Mesodermal cell (in vitro differentiated cells): Measurements from ENCODE around the gene YAP1.
"Not testable (repeated sequence)": the region's sequence is repeated elsewhere in the genome, so short reads cannot be mapped to it uniquely, and the experiment has no call there.

ENCODE experiments used
- H3K27ac ChIP-seq: 2 replicates; pipeline ENCODE4 v1.7.0; 2013; ENCODE audit warnings: mild to moderate bottlenecking, low read depth, low read length, moderate library complexity; ENCODE audit not compliant: severe bottlenecking
- H3K36me3 ChIP-seq: 2 replicates; pipeline ENCODE4 v1.7.1; 2013; ENCODE audit warnings: mild to moderate bottlenecking, low read length, moderate library complexity; ENCODE audit not compliant: control insufficient read depth, insufficient read depth
- H3K4me1 ChIP-seq: one replicate; pipeline ENCODE4 v1.7.1; 2013; ENCODE audit warnings: mild to moderate bottlenecking, low read length; ENCODE audit not compliant: insufficient read depth, control insufficient read depth, poor library complexity, severe bottlenecking
- H3K4me3 ChIP-seq: 2 replicates; pipeline ENCODE4 v1.7.0; 2013; ENCODE audit warnings: low read length, control low read depth, mild to moderate bottlenecking; ENCODE audit not compliant: insufficient read depth, poor library complexity, severe bottlenecking; ENCODE audit errors: extremely low read depth
- H3K9me3 ChIP-seq: 2 replicates; pipeline ENCODE4 v1.7.1; 2013; ENCODE audit warnings: mild to moderate bottlenecking, low read length, moderate library complexity; ENCODE audit not compliant: control insufficient read depth
- WGBS, 2 experiments: methylation state at CpG; one replicate each; pipeline ENCODE4 v1.1.5; 2013; ENCODE audit warnings: missing lambda C conversion rate in 2 of 2; ENCODE audit not compliant: insufficient coverage in 2 of 2; 5-methylcytosine and 5-hydroxymethylcytosine counted together

YAP1 gene

GRCh38 chr11:102199673-102200072 lies 89.4 kb downstream of the YAP1 start:
- 100% methylated on average over 2 of the region's 2 CpGs; no CpG with 5 or more reads in 1 of the 2 experiments for WGBS, 2 experiments
- Histone ChIP-seq H3K4me1 (peaks cover 6% of the 10 kb centered on the region), H3K27ac (no peak overlapping the region)

GRCh38 chr11:102200325-102200724 lies 90.1 kb downstream of the YAP1 start:
- H3K4me3 ChIP-seq, H3K9me3 ChIP-seq, H3K4me1 ChIP-seq, H3K27ac ChIP-seq: not testable (repeated sequence)
- peaks cover 29% of the 10 kb centered on the region for H3K36me3 ChIP-seq
- WGBS, 2 experiments, result 89 to 100% methylated on average over 4 of the region's 5 CpGs

More at GRCh38 chr11:102199673-102200072, 89.4 kb downstream of the YAP1 start:
- peaks cover 10% of the 10 kb centered on the region for H3K9me3 ChIP-seq
- peaks cover 29% of the 10 kb centered on the region for H3K36me3 ChIP-seq
- H3K4me3 ChIP-seq, result no peak overlapping the region

- Histone ChIP-seq H3K9me3 (no peaks in the 10 kb centered on the region), H3K4me3 (no peak overlapping the region), H3K27ac (no peak overlapping the region), H3K4me1 (no peaks in the 10 kb centered on the region), H3K36me3 (peaks cover 38% of the 10 kb centered on the region)
- no CpG with 5 or more reads among the region's 2 CpGs for WGBS, 2 experiments
Observed at GRCh38 chr11:102201776-102202175, 91.5 kb downstream of the YAP1 start.

GRCh38 chr11:102202972-102203371 lies 92.7 kb downstream of the YAP1 start:
- H3K27ac ChIP-seq, result no peak overlapping the region
- H3K4me1 ChIP-seq, result no peaks in the 10 kb centered on the region
- H3K36me3 ChIP-seq, result peaks cover 49% of the 10 kb centered on the region
- H3K4me3 ChIP-seq, result no peak overlapping the region
- H3K9me3 ChIP-seq, result no peaks in the 10 kb centered on the region
- WGBS, 2 experiments, result 42% methylated on average over 2 to 3 of the region's 3 CpGs

- Histone ChIP-seq H3K27ac (no peak overlapping the region), H3K4me1 (no peaks in the 10 kb centered on the region), H3K4me3 (no peak overlapping the region), H3K36me3 (peaks cover 55% of the 10 kb centered on the region), H3K9me3 (no peaks in the 10 kb centered on the region)
- WGBS, 2 experiments, result 50% methylated on average over 2 of the region's 2 CpGs; no CpG with 5 or more reads in 1 of the 2 experiments
Observed at GRCh38 chr11:102204174-102204573, 93.9 kb downstream of the YAP1 start.

GRCh38 chr11:102205805-102206204 lies 95.6 kb downstream of the YAP1 start:
- no peak overlapping the region for H3K27ac ChIP-seq
- no peak overlapping the region for H3K4me3 ChIP-seq
- H3K36me3 ChIP-seq, result peaks cover 69% of the 10 kb centered on the region
- 89 to 90% methylated on average over 1 to 3 of the region's 4 CpGs for WGBS, 2 experiments
- H3K4me1 ChIP-seq, result no peaks in the 10 kb centered on the region
- H3K9me3 ChIP-seq, result no peaks in the 10 kb centered on the region

- no peak overlapping the region for H3K4me3 ChIP-seq
- H3K9me3 ChIP-seq, result no peaks in the 10 kb centered on the region
- no peaks in the 10 kb centered on the region for H3K4me1 ChIP-seq
- H3K27ac ChIP-seq, result no peak overlapping the region
- peaks cover 75% of the 10 kb centered on the region for H3K36me3 ChIP-seq
- WGBS, 2 experiments, result no CpG with 5 or more reads among the region's 2 CpGs
Observed at GRCh38 chr11:102208835-102209234, 98.6 kb downstream of the YAP1 start.

- Histone ChIP-seq H3K9me3 (no peaks in the 10 kb centered on the region), H3K27ac (no peak overlapping the region), H3K4me3 (no peak overlapping the region), H3K36me3 (peaks cover 73% of the 10 kb centered on the region), H3K4me1 (no peaks in the 10 kb centered on the region)
Observed at GRCh38 chr11:102214623-102215022, 104.4 kb downstream of the YAP1 start.

GRCh38 chr11:102216433-102217075 lies 106.3 kb downstream of the YAP1 start:
- Histone ChIP-seq H3K27ac (no peak overlapping the region), H3K4me1 (no peaks in the 10 kb centered on the region), H3K9me3 (no peaks in the 10 kb centered on the region), H3K4me3 (no peak overlapping the region), H3K36me3 (peaks cover 79% of the 10 kb centered on the region)
- WGBS, 2 experiments, result 86 to 89% methylated on average over 1 of the region's 2 CpGs

- Histone ChIP-seq H3K36me3 (peaks cover 70% of the 10 kb centered on the region), H3K4me1 (peaks cover 23% of the 10 kb centered on the region), H3K9me3 (no peaks in the 10 kb centered on the region), H3K27ac (no peak overlapping the region), H3K4me3 (no peak overlapping the region)
- 99 to 100% methylated on average over 6 of the region's 7 CpGs for WGBS, 2 experiments
Observed at GRCh38 chr11:102220728-102221467, 110.7 kb downstream of the YAP1 start.

GRCh38 chr11:102223859-102224258 lies 113.6 kb downstream of the YAP1 start:
- H3K36me3 ChIP-seq, result peaks cover 65% of the 10 kb centered on the region
- no peak overlapping the region for H3K27ac ChIP-seq
- no peaks in the 10 kb centered on the region for H3K9me3 ChIP-seq
- H3K4me1 ChIP-seq, result peaks cover 43% of the 10 kb centered on the region
- 100% methylated on average over 1 of the region's 2 CpGs; no CpG with 5 or more reads in 1 of the 2 experiments for WGBS, 2 experiments
- H3K4me3 ChIP-seq, result no peak overlapping the region
